Measurements from ENCODE around the gene OSTF1.

Gene OSTF1

DNA sequence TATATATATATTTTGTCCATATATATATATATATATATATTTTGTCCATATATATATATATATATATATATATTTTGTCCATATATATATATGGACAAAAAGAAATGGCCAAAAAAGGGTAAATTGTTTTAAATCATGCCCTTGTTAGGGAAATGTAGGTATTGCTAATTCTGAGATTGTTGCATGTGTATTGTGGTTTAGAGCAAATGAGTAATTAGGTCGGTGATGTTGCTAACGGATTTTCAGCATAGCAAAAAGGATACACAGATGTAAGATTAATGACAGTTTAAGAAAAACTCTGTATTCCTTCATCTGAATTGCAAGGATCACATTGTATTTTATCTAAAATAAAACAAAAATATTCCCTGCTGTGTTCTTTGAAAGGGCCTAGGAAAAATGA is 40.2 kb downstream of the OSTF1 start:
- no peak for DNase-seq

DNA sequence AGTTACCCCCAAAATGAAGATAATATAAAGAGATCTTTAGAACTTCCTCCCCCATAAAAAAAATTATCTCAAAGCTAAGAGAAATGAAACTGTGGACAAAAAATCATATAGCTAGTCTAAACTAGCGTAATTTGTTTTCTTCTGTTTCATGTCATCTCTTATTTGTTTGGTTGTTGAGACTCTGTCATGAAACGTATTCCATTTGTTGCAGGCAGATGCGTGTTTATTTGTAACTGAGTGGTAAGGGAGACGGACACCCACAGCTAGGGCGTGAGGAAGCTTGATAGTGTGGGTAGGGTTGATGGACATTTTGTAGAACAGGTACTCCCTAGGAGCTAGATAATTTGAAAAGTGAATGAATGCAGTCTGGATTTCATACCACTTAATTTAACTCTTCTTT is 41.9 kb downstream of the OSTF1 start:
- no peak for DNase-seq

DNA sequence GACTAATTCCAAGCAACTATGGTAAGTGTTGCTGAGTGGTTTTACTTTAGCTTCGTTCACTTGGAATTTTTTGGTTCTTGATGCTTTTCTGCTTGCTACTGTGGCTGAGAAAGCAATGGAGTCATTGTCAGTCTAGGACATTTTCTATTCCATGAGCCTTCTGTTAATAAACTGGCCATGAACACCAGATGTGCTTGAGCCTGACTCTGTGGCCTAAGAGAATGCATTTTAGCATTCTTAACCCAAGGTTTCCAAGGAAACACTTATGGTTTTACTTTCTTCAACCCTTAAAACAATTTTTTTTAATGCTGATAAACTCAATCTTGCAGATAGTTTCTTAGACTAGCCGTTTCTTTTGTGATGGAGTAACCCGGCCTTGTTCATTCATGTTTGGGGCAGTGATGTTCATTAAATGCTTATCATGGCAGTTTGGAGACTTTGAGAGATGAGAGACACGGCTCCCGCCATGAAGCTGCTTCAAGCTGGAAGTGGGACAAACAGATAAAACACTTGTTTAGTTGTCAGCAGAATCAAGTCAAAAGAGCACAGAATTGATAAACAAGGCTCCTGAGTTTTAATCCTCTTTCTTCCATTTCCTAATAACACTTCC is 42.4 kb downstream of the OSTF1 start:
- DNase-seq, result no peak

DNA sequence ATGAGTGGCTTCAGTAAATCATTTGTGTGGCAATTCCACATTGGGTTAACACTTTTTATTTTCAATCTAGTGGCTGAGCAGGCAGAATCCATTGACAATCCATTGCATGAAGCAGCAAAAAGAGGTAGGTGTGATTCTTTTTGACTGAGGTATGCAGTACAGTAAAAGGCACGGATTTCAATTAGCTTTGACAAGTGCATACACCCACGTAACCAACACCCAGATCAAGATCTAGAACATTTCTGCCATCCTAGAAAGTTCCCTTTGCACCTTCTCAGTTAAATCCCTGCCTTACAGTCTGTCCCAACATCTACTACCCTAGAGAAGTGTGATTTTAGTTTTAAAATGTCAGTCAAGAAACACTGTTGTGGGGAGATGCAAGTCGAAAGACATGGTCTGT is 43.4 kb downstream of the OSTF1 start:
- DNase-seq, result no peak

DNA sequence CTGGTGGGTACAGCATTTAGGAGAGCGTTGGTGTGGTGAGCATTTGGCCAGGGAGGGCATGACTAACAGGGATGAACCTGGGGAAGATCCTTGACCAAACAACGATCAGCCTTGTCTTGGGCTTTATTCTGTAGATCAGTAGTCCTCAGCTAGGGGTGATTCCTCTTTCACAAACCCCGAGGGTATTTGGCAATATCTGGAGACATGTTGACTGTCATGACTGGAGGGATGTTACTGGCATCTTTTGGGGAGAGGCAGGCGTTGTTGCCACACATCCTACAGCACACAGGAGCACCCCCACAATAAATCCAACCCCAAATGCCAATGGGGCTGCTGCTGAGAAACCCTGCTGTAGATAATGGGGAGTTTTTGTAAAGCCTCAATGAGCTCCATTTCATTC is 43.9 kb downstream of the OSTF1 start:
- DNase-seq, result no peak

DNA sequence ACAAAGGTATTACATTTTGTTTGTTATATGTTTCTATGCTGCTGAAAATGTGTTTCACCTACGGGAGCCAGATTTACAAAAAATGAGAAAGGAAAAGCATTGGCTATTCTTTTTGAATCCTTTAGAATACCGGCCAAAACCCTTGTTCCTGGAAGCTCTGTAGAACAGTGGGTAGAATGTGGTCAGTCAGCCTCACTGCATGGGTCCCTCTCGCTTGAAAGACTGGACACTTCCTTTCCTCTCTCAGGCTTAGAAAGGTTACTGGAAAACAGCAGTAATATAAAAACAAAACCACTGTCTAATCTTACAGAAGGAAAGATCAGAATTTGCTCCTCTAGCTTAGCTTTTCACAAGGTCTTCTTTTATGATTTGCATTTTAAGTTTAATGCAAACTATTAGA is 45.1 kb downstream of the OSTF1 start:
- DNase-seq, result no peak

DNA sequence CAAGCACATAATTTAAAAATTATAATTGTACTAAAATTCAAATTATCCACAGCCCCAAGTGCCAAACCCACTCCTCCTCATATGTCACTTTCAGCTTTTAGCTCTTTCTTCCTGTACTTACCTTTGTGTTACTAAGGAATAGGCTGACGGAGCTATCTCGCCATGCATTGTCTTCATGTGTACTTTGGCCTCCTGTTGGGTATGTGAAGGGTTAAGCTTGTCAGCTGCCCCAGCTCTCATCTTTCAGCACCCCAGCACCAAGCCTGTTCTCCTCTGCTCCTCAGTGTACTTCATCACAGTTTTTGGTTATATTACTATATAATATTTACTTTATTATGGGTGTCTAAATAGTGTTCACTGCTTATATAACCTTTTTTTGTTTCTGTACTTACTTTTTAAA is 46.2 kb downstream of the OSTF1 start:
- no peak for DNase-seq

DNA sequence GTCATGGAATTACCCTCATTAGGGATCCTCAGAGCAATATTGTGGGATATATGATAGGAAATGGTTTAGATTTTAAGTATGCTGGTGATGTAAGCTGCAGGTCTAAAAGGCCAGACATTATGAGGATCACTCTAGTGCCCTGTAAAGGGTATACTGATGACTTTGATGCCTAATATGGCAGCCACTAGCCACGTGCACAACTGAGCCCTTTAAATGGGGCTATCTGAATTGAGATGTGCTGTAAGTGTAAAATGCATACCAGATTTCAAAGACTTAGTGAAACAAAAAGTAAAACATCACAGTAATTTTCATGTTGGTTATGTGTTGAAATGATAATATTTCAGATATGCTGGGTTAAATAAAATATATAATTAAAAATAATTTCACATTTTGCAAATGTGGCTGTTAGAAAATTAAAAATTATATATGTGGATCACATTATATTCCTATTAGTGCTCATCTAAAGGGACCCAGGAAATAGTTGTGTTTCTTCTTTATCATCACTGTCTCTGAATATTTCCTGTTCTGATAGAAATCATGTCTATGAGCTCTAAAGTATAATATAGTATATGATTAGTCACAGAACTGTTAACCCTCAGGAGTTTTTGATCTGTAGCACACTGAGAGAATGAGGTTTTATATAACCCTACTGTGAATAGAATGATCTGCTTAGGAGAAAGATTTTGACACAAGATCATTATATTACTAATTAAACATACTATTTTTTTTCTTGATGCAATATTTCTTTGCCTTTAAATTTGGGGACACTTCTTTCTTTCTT is 50.1 kb downstream of the OSTF1 start:
- DNase-seq, result no peak

DNA sequence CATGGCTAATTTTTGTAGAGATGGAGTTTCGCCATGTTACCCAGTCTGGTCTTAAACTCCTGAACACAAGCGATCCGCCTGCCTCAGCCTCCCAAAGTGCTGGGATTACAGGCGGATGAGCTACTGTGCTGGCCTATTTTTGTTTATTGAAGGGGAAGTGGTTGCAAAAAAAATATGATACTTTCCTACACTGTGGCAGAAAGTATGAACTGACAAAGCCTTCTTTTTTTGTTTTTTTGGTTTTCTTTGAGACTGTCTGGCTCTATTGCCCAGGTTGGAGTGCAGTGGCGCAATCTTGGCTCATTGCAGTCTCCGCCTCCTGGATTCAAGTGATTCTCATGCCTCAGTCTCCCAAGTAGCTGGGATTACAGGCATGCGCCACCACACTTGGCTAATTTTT is 50.9 kb downstream of the OSTF1 start:
- DNase-seq, result no peak

DNA sequence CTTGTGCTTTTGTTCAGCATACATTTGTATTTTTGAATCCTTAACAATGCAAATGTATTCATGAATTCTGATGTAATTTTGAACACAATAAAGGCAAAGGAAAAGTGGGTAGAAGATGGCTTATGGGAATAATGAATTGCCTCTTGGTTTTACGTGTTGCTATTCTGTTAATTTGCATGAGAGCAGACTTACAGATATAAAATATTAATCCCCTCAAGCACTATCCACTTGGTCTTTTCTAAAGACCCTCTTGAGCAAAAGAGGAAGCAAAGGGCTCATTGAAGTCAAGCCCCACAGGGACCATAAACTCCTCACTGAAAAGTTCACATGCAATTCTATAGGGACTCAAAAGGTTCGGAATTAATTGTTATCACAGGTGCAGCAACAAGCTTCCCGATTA is 51.9 kb downstream of the OSTF1 start:
- no peak for DNase-seq

DNA sequence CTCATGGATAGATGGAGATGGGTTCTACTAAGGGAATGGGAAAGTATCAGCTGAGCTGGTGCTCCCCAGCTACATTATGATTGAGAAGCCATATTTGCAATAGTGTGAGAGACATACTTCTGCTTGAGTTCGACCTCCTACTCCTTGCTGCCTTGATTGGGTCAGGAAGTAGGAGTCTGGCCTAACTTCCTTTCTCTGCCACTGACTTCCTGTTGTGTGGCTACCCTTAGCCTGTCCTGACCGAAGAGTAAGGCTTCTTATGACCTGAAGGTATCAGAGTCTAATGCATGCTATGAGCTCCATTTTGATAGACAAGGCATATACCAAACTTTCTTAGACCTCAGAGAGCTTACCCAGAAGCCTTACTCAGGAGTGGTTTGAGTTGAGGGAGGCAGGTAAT is 53.9 kb downstream of the OSTF1 start:
- DNase-seq, result no peak

DNA sequence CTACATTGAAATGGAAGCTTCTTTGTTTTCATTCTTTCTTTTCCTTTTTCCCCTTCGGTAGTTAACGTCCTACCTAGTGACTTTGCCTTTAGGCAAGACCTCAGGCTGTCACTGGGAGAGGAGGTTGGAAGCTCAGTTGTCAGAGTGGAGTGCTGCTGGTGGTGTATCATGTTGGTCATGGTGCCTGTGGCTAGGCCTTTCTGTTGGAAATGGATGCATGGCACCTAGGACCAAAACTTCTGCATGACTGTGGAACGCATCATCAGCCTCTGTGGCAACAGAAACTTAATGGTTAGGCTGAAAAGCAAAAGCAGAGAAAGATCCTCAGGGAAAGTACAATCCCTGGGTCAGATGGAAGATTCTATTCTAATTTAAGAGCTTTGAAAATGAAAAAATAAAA is 57.9 kb downstream of the OSTF1 start:
- no peak for DNase-seq

DNA sequence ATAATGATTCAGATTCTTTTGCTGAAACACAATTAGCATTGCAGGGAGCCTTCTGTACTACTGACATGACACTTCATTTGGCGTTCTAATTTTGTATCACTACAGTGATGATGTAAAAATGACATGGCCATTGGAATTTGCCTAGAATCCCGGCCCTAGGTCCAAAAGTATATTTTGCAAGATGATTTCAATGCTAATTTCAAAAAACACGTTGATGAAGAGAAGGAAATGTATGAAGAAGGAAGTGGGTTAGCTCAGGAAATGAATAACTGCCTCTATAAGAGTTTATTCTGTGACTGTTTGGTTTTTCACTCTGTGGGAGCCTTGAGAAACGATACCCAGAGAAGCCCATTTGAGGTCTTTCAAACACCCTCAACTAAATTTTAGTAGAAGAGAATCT is 59.3 kb downstream of the OSTF1 start:
- peak; percentile 59 for DNase-seq

DNA sequence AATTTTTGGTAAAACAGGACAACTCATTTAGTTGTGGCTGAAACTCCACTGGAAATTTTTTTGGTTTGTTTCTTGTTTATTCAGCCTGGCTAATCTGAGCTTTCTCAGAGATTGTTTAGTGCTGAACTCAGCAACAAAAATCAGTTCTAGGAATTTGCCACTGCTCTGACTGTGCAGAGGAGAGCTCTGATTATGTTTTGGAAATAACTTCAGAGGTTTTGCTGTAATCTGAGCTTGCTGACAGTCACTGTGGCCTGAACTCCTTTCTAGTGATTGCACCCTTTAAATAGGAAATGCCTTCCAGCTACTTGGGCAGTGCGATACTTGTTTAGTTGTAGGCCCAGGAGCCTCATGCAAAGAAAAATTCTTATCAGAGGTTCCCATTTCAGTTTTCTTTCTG is 60.2 kb downstream of the OSTF1 start:
- DNase-seq, result no peak

DNA sequence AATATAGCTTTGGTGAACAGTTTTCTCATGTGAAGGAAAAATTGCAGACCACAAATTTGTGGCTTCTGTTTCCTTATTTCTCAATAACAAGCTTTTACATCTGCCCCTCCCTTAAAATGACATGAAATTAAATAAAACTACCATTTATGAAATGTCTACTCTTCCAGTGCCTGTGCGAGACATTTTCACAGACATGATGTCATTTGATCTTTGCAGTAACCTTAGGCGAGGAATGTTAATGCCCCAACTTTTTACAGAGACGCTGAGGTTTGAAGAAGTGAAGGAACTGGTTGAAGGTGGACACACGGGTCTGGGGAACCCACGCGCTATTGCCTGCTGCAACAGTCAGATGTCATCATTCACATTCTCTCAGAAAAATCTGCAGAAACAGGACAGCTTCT is 61.5 kb downstream of the OSTF1 start:
- peak; percentile 23 for DNase-seq

DNA sequence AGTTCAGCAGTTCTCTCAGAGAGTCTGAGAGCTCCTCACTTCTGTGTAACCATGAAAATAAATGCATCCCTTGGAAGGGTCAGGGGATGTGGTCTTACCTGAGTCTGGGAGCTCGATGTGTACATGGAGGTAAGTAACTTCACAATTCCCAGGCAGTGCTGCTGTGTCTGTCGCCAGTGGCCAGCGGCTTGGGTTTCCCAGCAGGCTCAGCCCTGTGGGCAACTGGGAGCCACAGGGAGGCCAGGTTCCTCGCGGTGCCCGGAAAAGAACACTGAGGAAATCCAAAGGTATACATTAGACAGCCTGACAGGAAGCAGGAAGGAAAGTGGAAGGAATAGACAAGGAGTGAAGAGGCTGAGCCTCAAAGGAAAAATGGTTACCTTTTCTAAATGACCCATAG is 62.2 kb downstream of the OSTF1 start:
- DNase-seq, result no peak

DNA sequence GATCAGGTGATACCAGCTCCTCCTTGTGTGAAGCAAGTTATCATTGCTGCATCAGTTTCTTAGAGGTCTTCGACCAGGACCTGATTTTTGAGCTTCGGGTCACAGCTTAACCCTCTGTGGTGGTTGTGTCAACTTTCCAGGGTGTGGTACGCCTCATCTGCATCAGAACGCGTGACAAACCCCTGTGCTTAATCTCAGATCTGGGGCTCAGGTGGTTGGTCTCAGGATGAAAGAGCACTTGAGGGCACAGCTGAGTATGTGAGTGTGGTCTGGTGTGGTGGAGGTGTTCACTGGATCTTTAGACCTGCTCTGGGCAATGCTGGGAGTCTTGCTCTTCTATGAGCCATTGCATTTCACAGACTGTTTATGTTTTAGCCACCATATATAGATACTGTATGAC is 64.1 kb downstream of the OSTF1 start:
- DNase-seq, result peak; percentile 62

DNA sequence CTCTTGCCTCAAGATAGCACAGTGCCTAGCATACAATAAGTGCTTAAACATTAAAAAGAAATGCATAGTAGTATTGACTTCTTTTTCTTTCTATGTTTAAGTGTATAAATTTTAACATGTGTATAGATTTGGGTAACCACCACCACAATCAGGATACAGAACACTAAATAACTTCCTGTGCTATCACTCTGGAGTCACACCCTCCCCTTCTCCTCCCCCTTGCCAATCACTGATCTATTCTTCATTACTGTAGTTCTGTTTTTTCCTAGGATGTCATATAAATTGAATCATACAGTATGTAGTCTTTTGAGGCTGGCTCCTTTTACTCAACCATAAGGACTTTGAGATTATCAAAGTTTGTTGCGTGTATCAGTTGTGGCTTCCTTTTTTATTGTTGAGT is 68.5 kb downstream of the OSTF1 start:
- DNase-seq, result no peak

DNA sequence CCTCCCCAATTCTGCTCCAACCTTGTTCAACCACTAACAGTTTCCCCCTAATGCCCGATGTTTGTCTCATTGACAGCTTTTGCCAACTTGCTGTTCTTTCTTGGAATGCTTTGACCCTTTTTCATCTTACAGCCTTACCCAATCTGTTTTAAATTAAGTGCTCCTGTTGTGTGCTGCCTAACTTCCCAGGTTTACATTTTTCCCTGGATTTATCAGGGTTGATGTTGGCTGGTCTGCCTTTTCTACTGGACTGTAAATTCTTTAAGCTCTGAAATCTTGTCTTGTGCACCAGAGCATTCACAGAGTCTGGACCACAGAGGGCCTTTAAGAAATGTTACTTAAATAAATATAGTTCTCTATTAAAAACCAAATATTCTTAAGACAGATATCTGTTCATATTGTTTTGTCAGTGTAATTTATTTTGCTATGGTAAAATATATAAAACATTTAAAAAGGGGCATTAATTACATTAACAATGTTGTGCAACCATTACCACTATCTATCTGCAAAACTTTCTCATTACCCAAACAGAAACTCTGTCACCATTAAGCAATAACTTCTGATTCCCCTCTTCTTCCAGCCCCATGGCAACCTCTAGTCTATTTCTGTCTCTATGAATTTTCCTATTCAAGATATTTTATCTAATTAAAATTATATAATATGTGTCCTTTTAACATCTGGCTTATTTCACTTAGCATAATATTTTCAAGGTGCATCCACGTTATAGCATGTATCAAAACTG is 73.0 kb downstream of the OSTF1 start:
- DNase-seq, result no peak

DNA sequence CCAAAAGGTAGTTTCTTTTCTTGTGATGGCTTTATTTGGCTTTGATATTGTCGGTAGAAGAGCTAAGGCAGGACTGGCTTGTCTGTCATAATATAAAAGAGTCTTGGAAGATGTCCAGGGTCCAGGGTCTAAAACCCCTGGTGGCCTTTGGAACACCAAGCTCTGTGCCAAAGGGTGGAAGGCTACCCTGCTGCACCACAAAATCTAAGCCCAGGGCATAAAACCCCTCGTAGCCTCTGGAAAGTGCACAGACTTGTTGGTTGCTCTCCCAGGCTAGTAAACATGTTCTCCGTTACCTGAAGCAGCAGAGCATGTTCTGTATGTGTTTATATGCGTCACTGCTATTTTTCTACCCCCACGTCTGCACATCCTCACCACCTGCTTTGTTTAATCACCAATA is 75.5 kb downstream of the OSTF1 start:
- no peak for DNase-seq

DNA sequence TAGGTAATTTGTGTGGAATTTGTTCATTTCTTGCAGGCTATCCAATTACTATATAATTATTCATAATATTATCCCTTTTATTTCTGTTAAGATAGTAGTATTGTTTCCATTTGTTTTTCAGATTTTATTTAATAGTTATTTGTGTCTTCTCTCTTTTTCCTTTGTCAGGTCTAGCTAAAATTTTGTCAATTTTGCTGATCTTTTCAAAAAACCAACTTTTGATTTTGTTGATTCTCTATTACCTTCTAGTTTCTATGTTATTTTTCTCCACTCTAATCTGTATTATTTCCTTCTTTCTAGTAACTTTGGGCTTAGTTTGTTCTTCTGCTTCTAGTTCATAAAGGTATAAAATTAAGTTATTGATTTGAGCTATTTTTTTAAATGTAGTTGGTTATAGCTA is 76.3 kb downstream of the OSTF1 start:
- DNase-seq, result no peak

DNA sequence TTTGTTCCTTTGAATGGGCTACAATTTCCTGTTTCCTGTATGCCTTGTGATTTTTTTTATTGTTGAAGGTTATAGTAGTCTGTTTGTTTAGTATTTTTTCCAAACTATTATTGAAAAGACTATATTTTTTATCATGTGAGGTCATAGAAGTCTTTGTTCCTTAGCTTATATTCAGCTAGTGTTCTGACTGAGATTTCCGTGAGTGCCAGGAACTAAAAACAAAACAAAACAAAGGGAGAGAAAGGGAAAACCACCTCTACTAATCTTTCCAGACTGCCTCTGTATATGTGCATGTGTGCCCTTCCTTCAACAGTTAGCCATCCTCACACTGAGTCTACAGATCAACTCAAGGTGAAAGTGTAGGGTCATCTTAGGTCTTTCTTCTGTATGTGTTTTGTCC is 79.0 kb downstream of the OSTF1 start:
- no peak for DNase-seq

DNA sequence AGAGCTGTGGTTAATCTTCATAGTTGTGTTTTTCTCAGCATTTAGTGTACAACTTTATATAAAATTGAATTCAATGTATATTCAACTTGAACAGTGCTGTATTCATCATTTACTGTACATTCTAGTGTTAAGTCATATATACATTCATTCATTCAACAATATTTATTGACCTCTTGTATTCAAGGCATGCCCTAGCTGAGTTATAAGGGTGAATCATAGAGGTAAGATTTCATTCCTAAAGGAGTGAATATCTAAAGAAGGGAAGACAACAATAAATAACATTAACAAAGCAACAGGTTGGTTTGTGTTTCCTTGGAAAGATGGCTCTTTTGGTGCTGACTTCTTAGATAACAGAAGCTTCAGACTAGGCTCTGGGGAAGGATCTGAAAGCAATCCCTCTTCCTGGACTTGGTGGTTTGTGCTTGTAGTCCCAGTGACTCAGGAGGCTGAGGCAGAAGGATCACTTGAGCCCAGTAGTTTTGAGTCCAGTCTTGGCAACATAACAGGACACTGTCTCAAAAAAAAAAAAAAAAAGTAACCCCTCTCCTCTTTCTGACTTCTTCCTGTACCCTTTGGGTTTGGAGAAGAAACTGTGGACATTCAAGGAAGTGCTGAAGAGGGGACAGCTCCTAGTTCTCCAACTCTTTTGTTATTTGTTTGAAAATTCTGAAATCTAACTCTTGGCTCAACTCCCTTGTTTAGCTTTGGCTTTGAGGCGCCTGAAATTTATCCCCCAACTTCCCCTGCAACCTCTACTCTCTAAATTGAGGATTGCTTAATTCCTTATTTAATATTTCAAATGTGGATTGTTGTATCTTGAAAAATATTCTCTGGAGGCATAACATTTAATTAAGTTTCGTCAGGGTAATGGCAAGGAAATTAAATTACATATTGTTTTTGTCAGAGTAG is 80.2 kb downstream of the OSTF1 start:
- DNase-seq, result no peak

All from CD4-positive, alpha-beta T cell treated with Interleukin-10 for 1 hour (primary cell).